HG03108 (cell line): Measurements from ENCODE around the gene TXNDC16.
"Not testable (repeated sequence)": the region's sequence is repeated elsewhere in the genome, so short reads cannot be mapped to it uniquely, and the experiment has no call there.

ENCODE experiments used
- ATAC-seq: cut with Tn5 transposase; IDR thresholded peaks from one replicate; pipeline ENCODE4 v1.9.1; 2021; ENCODE audit warnings: moderate library complexity; ENCODE audit not compliant: unreplicated experiment

TXNDC16 gene

GRCh38 chr14:52545584-52546317, 6.6 kb downstream of the TXNDC16 start:
- no peak for ATAC-seq

- no peak for ATAC-seq
Measured at GRCh38 chr14:52538623-52539022, 13.7 kb downstream of the TXNDC16 start.

- no peak for ATAC-seq
Measured at GRCh38 chr14:52536269-52536668, 16.0 kb downstream of the TXNDC16 start.

- no peak for ATAC-seq
Measured at GRCh38 chr14:52531481-52531880, 20.8 kb downstream of the TXNDC16 start.

GRCh38 chr14:52527052-52527451, 25.3 kb downstream of the TXNDC16 start:
- no peak for ATAC-seq

- ATAC-seq: no peak
Measured at GRCh38 chr14:52522581-52523345, 29.5 kb downstream of the TXNDC16 start.

- no peak for ATAC-seq
Measured at GRCh38 chr14:52522033-52522432, 30.3 kb downstream of the TXNDC16 start.

- no peak for ATAC-seq
Measured at GRCh38 chr14:52514046-52514811, 38.1 kb downstream of the TXNDC16 start.

GRCh38 chr14:52513249-52513648, 39.1 kb downstream of the TXNDC16 start:
- ATAC-seq: no peak

- no peak for ATAC-seq
Measured at GRCh38 chr14:52494444-52494843, 57.9 kb downstream of the TXNDC16 start.

GRCh38 chr14:52485350-52485960, 66.8 kb downstream of the TXNDC16 start:
- ATAC-seq: no peak

- no peak for ATAC-seq
Measured at GRCh38 chr14:52481864-52482263, 70.4 kb downstream of the TXNDC16 start.

- no peak for ATAC-seq
Measured at GRCh38 chr14:52473557-52473956, 78.7 kb downstream of the TXNDC16 start.

- no peak for ATAC-seq
Measured at GRCh38 chr14:52472728-52473127, 79.6 kb downstream of the TXNDC16 start.

GRCh38 chr14:52472251-52472650, 80.1 kb downstream of the TXNDC16 start:
- not testable (repeated sequence) for ATAC-seq

GRCh38 chr14:52467515-52468266, 84.6 kb downstream of the TXNDC16 start:
- no peak for ATAC-seq

GRCh38 chr14:52464175-52464574, 88.1 kb downstream of the TXNDC16 start:
- no peak for ATAC-seq

- no peak for ATAC-seq
Measured at GRCh38 chr14:52463375-52463774, 88.9 kb downstream of the TXNDC16 start.

GRCh38 chr14:52461721-52462120, 90.6 kb downstream of the TXNDC16 start:
- ATAC-seq: no peak

- ATAC-seq: no peak
Measured at GRCh38 chr14:52458721-52459085, 93.6 kb downstream of the TXNDC16 start.

GRCh38 chr14:52457411-52457810, 94.9 kb downstream of the TXNDC16 start:
- ATAC-seq: no peak
